Trophoblast cell (in vitro differentiated cells and primary cell): ENCODE measurements around the gene RAB5B. TPM values are rescaled to one million over a fixed set of nuclear protein-coding genes. Genes with fewer than 3 reads are reported as not detected.

Source experiments
- DNase-seq, 2 donors: peaks; one replicate each; pipeline ENCODE4 v3.0.0-alpha.2; 2016
- H2AFZ ChIP-seq: 2 replicates; pipeline ENCODE4 v1.6.1; 2013; ENCODE audit warnings: low read length, moderate library complexity, mild to moderate bottlenecking; ENCODE audit not compliant: insufficient read depth, poor library complexity
- H2AK5ac ChIP-seq: 2 replicates; pipeline ENCODE4 v1.6.1; 2013; ENCODE audit warnings: mild to moderate bottlenecking, low read length
- H2BK120ac ChIP-seq: 2 replicates; pipeline ENCODE4 v1.6.1; 2013; ENCODE audit warnings: low read length, mild to moderate bottlenecking, moderate library complexity; ENCODE audit not compliant: insufficient read depth, poor library complexity
- H2BK12ac ChIP-seq: 2 replicates; pipeline ENCODE4 v1.6.1; 2013; ENCODE audit warnings: mild to moderate bottlenecking, low read length, moderate library complexity
- H2BK5ac ChIP-seq: 2 replicates; pipeline ENCODE4 v1.6.1; 2013; ENCODE audit warnings: low read length, low read depth, moderate library complexity, mild to moderate bottlenecking; ENCODE audit not compliant: poor library complexity
- H3K14ac ChIP-seq: 2 replicates; pipeline ENCODE4 v1.6.1; 2013; ENCODE audit warnings: mild to moderate bottlenecking, low read length
- H3K18ac ChIP-seq: 2 replicates; pipeline ENCODE4 v1.6.1; 2013; ENCODE audit warnings: mild to moderate bottlenecking, low read length
- H3K23ac ChIP-seq: 2 replicates; pipeline ENCODE4 v1.6.1; 2013; ENCODE audit warnings: low read length
- H3K27ac ChIP-seq: 2 replicates; pipeline ENCODE4 v1.5.1; 2013; ENCODE audit warnings: low read depth, mild to moderate bottlenecking, inconsistent platforms, low read length, moderate library complexity
- H3K27me3 ChIP-seq: 2 replicates; pipeline ENCODE4 v1.6.1; 2013; ENCODE audit warnings: inconsistent platforms, mild to moderate bottlenecking, low read length, moderate library complexity; ENCODE audit not compliant: insufficient read depth
- H3K36me3 ChIP-seq, 2 experiments: 1 replicate in 1 of 2; 2 replicates in 1 of 2; pipeline ENCODE4 v1.6.1; 2013; ENCODE audit warnings: low read length in 2 of 2, mild to moderate bottlenecking in 2 of 2, moderate library complexity in 1 of 2; ENCODE audit not compliant: insufficient read depth in 2 of 2, control insufficient read depth in 1 of 2
- H3K4ac ChIP-seq: 2 replicates; pipeline ENCODE4 v1.6.1; 2013; ENCODE audit warnings: low read depth, mild to moderate bottlenecking, low read length, moderate library complexity
- H3K4me1 ChIP-seq, 2 experiments: 1 replicate in 1 of 2; 2 replicates in 1 of 2; pipeline ENCODE4 v1.6.1; 2013; ENCODE audit warnings: low read length in 2 of 2, mild to moderate bottlenecking in 2 of 2, moderate library complexity in 1 of 2; ENCODE audit not compliant: insufficient read depth in 2 of 2, control insufficient read depth in 1 of 2
- H3K4me2 ChIP-seq: 2 replicates; pipeline ENCODE4 v1.6.1; 2013; ENCODE audit warnings: inconsistent platforms, mild to moderate bottlenecking, low read length, moderate library complexity
- H3K4me3 ChIP-seq: 2 replicates; pipeline ENCODE4 v1.5.1; 2013; ENCODE audit warnings: mild to moderate bottlenecking, low read depth, low read length, inconsistent platforms
- H3K79me1 ChIP-seq: one replicate; pipeline ENCODE4 v1.6.1; 2013; ENCODE audit warnings: low read length
- H3K79me2 ChIP-seq: 2 replicates; pipeline ENCODE4 v1.6.1; 2013; ENCODE audit warnings: low read length, mild to moderate bottlenecking; ENCODE audit not compliant: control insufficient read depth, insufficient read depth, poor library complexity
- H3K9ac ChIP-seq: 2 replicates; pipeline ENCODE4 v1.6.1; 2013; ENCODE audit warnings: mild to moderate bottlenecking, low read length
- H3K9me3 ChIP-seq: 2 replicates; pipeline ENCODE4 v1.6.1; 2013; ENCODE audit warnings: low read depth, mild to moderate bottlenecking, control low read depth, inconsistent platforms, low read length; ENCODE audit not compliant: insufficient read depth
- H4K12ac ChIP-seq: 2 replicates; pipeline ENCODE4 v1.6.1; 2013; ENCODE audit warnings: low read depth, mild to moderate bottlenecking, low read length, moderate library complexity
- H4K8ac ChIP-seq: 2 replicates; pipeline ENCODE4 v1.6.1; 2013; ENCODE audit warnings: low read depth, mild to moderate bottlenecking, low read length, moderate library complexity
- H4K91ac ChIP-seq: one replicate; pipeline ENCODE4 v1.6.1; 2013; ENCODE audit warnings: low read depth, mild to moderate bottlenecking, low read length, moderate library complexity
- WGBS: extraction: QIAGEN DNeasy Blood & Tissue Kit; methylation state at CpG from one replicate; pipeline ENCODE4 v1.1.7; 2013; ENCODE audit warnings: missing lambda C conversion rate; ENCODE audit not compliant: insufficient read length, insufficient coverage; ENCODE audit errors: extremely low coverage; 5-methylcytosine and 5-hydroxymethylcytosine counted together
- polyA plus RNA-seq: library from polyadenylated mRNA; stranded (reverse); fragments of 200-250 nt; gene quantifications from 2 replicates; pipeline ENCODE4 v1.2.3, GENCODE V29; 2013

RAB5B gene, protein sequence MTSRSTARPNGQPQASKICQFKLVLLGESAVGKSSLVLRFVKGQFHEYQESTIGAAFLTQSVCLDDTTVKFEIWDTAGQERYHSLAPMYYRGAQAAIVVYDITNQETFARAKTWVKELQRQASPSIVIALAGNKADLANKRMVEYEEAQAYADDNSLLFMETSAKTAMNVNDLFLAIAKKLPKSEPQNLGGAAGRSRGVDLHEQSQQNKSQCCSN
- polyA plus RNA-seq = 126 and 127 TPM in 2 replicates

DNA sequence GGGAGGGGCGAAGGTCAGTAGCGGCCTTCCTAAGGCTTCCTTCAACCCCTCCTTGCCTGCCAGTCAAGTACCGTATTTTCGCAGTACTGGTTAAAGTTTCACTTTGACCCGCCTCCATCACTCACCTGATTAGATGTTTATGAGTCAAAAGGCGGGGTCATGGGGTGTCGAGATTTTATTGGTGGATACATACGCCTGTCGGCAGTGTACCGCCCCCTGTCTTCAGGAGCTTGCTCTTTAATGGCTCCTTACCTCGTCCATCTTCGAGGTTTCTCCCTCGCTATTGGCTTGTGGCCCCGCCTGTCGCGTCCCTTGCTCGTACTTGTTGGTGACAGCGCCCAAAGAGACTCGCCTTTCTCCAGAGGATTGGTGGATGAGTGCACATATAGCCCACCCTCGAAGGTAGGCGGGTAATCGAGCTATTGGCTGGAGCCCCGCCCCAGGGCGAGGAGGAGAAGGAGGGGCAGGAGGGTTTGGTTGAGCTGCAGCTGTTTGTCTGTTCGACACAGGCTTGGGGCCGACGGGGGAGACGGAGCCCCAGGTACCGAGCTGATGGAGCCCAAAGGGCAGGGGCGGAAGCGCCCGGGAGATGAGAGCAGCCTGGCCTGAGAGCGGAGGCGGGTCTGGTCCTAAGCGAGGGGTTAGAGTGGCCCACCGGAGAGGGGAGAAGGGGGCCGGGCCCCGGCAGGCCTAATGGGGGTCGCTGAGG is at the start of gene RAB5B:
RAB5B (plus strand) TSS at position 480 of the 709 bp plus-strand sequence. CDS start 12,883 bp downstream, outside the sequence.
- H3K36me3 ChIP-seq = peaks cover 15 to 28% of the 10 kb centered on the region in 2 experiments
- peak within 1 kb of the TSS; percentile 79 for H2BK120ac ChIP-seq
- peak; percentile 100 for DNase-seq
- peak within 1 kb of the TSS; percentile 92 for H3K14ac ChIP-seq
- H3K27me3 ChIP-seq = no peaks in the 10 kb centered on the region
- H3K4me1 ChIP-seq = peaks cover 14 to 17% of the 10 kb centered on the region in 2 experiments
- peak within 1 kb of the TSS; percentile 94 for H2BK5ac ChIP-seq
- peak within 1 kb of the TSS; percentile 91 for H3K4me3 ChIP-seq
- peak within 1 kb of the TSS; percentile 81 for H4K12ac ChIP-seq
- H3K9me3 ChIP-seq = no peaks in the 10 kb centered on the region
- H2AFZ ChIP-seq = peak within 1 kb of the TSS; percentile 51
- peak within 1 kb of the TSS; percentile 96 for H4K91ac ChIP-seq
- H4K8ac ChIP-seq = peak within 1 kb of the TSS; percentile 84
- peaks cover 12% of the 10 kb centered on the region for H3K79me2 ChIP-seq
- H3K23ac ChIP-seq = peak within 1 kb of the TSS; percentile 93
- no CpG with 5 or more reads among the region's 39 CpGs for WGBS
- peak within 1 kb of the TSS; percentile 80 for H3K27ac ChIP-seq
- H3K79me1 ChIP-seq = peaks cover 10% of the 10 kb centered on the region
- H3K9ac ChIP-seq = peak within 1 kb of the TSS; percentile 92
- peak within 1 kb of the TSS; percentile 51 for H2AK5ac ChIP-seq
- H2BK12ac ChIP-seq = peak within 1 kb of the TSS; percentile 4
- peak within 1 kb of the TSS; percentile 77 for H3K4me2 ChIP-seq
- peak within 1 kb of the TSS; percentile 82 for H3K4ac ChIP-seq
- peak within 1 kb of the TSS; percentile 92 for H3K18ac ChIP-seq

DNA sequence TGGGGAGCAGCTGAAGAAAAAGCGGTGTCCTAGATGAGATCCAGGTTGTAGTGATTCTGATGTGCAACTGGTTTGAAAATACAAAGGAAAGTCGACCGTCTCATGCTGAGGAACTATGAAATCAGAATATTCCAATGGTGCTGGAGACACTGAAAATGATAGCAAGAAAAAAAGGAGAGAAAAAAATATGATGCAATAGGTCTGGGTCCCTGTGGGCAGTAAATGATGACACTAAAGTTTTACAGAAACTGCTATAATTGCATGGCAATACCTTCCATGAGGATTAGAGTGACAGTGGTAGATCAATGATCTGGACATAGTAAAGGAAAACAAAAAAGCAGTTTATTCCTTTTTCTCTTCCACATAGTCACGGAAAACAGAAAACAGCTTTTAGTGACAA is 48.5 kb upstream of the RAB5B start:
- Histone ChIP-seq H3K79me2 (peaks cover 16% of the 10 kb centered on the region), H3K4me2 (no peak overlapping the region), H3K9ac (no peak overlapping the region), H3K4ac (peak overlapping the region; percentile 84), H3K79me1 (peaks cover 14% of the 10 kb centered on the region), H3K4me3 (no peak overlapping the region), H2BK120ac (no peak overlapping the region), H3K14ac (no peak overlapping the region), H3K9me3 (no peaks in the 10 kb centered on the region), H3K27me3 (no peaks in the 10 kb centered on the region), H3K36me3 (peaks cover 2 to 8% of the 10 kb centered on the region in 2 experiments), H3K18ac (no peak overlapping the region), H3K23ac (no peak overlapping the region), H2AK5ac (no peak overlapping the region), H2AFZ (no peak overlapping the region), H4K8ac (no peak overlapping the region), H4K12ac (no peak overlapping the region), H3K27ac (no peak overlapping the region), H2BK12ac (no peak overlapping the region), H3K4me1 (peaks cover 0 to 3% of the 10 kb centered on the region in 2 experiments), H4K91ac (no peak overlapping the region), H2BK5ac (no peak overlapping the region)
- DNase-seq = no peak
- WGBS = no CpG with 5 or more reads among the region's 4 CpGs

DNA sequence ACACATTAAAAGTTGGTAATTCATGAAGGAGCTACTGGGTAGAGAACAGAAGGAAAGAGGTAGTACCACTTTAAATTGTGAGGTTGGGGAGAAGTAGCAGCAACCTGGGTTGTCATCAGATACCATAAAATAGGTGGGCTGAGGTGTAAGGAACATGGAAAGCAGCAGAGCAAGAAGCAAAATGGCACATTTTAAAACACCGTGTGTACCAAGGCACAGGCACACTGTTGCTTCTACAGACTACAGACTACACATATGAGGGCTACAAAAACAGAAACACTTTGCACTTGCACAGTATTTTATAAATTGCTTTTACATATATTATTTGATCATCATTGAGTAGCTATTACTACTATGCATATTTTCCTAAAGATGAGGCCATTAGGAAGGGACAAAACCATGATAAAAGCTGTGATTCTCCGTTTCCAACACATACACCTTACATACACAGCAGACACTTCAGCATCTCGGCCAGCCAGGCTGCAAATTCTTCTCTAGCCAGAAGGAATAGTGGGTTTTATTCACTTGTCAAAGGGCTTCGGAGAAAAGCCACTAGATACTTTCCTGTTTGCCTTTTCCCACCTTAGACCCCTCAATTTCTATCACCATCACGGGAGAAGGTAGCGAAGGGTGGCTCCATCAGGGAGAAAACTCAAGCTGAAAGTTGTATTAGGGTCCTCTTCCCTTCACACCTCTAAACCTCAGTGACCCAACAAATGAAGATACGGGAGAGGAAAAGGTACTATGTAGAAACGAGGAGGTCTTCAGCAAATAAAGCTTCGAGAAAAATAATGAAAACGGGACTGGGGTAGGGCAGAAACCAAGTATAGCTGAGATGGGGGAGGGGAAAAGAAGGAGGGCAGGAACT is 47.8 kb upstream of the RAB5B start:
- Histone ChIP-seq H3K27me3 (no peaks in the 10 kb centered on the region), H3K14ac (peak overlapping the region; percentile 20), H3K4me3 (peak overlapping the region; percentile 90), H2AK5ac (peak overlapping the region; percentile 44), H4K8ac (peak overlapping the region; percentile 63), H3K79me2 (peaks cover 16% of the 10 kb centered on the region), H3K27ac (peak overlapping the region; percentile 95), H2BK120ac (peak overlapping the region; percentile 36), H3K9me3 (no peaks in the 10 kb centered on the region), H3K18ac (peak overlapping the region; percentile 17), H3K36me3 (peaks cover 2 to 8% of the 10 kb centered on the region in 2 experiments), H4K91ac (peak overlapping the region; percentile 74), H2BK12ac (no peak overlapping the region), H3K4me1 (peaks cover 3 to 8% of the 10 kb centered on the region in 2 experiments), H4K12ac (peak overlapping the region; percentile 76), H3K79me1 (peaks cover 15% of the 10 kb centered on the region), H3K4me2 (peak overlapping the region; percentile 95), H3K23ac (peak overlapping the region; percentile 24), H3K4ac (peak overlapping the region; percentile 83), H2AFZ (no peak overlapping the region), H3K9ac (peak overlapping the region; percentile 83), H2BK5ac (peak overlapping the region; percentile 87)
- no CpG with 5 or more reads among the region's 10 CpGs for WGBS
- no peak for DNase-seq
